NCI-H1048 (cell line): ENCODE measurements around the gene CCNG2.
A peak's percentile ranks its signal among the peaks of the same experiment; 100 is the strongest.

Source experiments
- DNase-seq: peaks from one replicate; lab custom pipeline; 2025; lab: John Stamatoyannopoulos, UW

CCNG2 gene

GRCh38 chr4:77147079-77147782, 9.8 kb upstream of the CCNG2 start:
- no peak for DNase-seq

- no peak for DNase-seq
Observed at GRCh38 chr4:77148078-77148477, 8.9 kb upstream of the CCNG2 start.

- no peak for DNase-seq
Observed at GRCh38 chr4:77149789-77150188, 7.2 kb upstream of the CCNG2 start.

- no peak for DNase-seq
Observed at GRCh38 chr4:77151241-77151640, 5.8 kb upstream of the CCNG2 start.

GRCh38 chr4:77152421-77152820, 4.6 kb upstream of the CCNG2 start:
- no peak for DNase-seq

- no peak for DNase-seq
Observed at GRCh38 chr4:77153006-77153405, 4.0 kb upstream of the CCNG2 start.

GRCh38 chr4:77154065-77154464, 2.9 kb upstream of the CCNG2 start:
- DNase-seq = no peak

GRCh38 chr4:77154761-77155499, 2.1 kb upstream of the CCNG2 start:
- DNase-seq = no peak

- DNase-seq = no peak
Observed at GRCh38 chr4:77155631-77156452, 1.2 kb upstream of the CCNG2 start.

GRCh38 chr4:77156533-77156911, 485 bp upstream of the CCNG2 start:
- peak; percentile 97 for DNase-seq

GRCh38 chr4:77157859-77158486, 966 bp downstream of the CCNG2 start:
- DNase-seq = peak; percentile 72

GRCh38 chr4:77158487-77158861, 1.5 kb downstream of the CCNG2 start:
- DNase-seq = no peak

GRCh38 chr4:77159806-77160205, 2.8 kb downstream of the CCNG2 start:
- DNase-seq = no peak

GRCh38 chr4:77163641-77164040, 6.6 kb downstream of the CCNG2 start:
- no peak for DNase-seq

GRCh38 chr4:77167173-77167572, 10.2 kb downstream of the CCNG2 start:
- no peak for DNase-seq

- no peak for DNase-seq
Observed at GRCh38 chr4:77167866-77168265, 10.9 kb downstream of the CCNG2 start.

- no peak for DNase-seq
Observed at GRCh38 chr4:77169481-77169880, 12.5 kb downstream of the CCNG2 start.

- DNase-seq = no peak
Observed at GRCh38 chr4:77170926-77171325, 13.9 kb downstream of the CCNG2 start.

- no peak for DNase-seq
Observed at GRCh38 chr4:77172336-77172735, 15.3 kb downstream of the CCNG2 start.

- no peak for DNase-seq
Observed at GRCh38 chr4:77174426-77174825, 17.4 kb downstream of the CCNG2 start.

GRCh38 chr4:77175201-77175611, 18.2 kb downstream of the CCNG2 start:
- no peak for DNase-seq

GRCh38 chr4:77176640-77177039, 19.6 kb downstream of the CCNG2 start:
- DNase-seq = no peak
